SK-N-SH treated with all-trans-retinoic acid at 6 μM for 48 hours (cell line): ENCODE measurements around the gene MYO1B.

Experiments
- ATAC-seq: fragments of 200-7000 bp; cut with Tn5 transposase; 3 replicates; pipeline ENCODE4 v1.9.1; 2020; ENCODE audit warnings: mild to moderate bottlenecking, moderate library complexity
- ARNTL ChIP-seq: fragments of 450-650 bp; formaldehyde crosslinking; IDR thresholded peaks from 2 replicates; pipeline ENCODE4 v1.5.0; 2020; ENCODE audit warnings: low read depth, mild to moderate bottlenecking, moderate library complexity, borderline replicate concordance
- BACH2 ChIP-seq: fragments of 250-450 bp; sonication (Bioruptor Pico); IDR thresholded peaks from 2 replicates; pipeline ENCODE4 v1.9.0; 2021; ENCODE audit warnings: mild to moderate bottlenecking, borderline replicate concordance
- CSDC2 ChIP-seq: fragments of 250-450 bp; sonication (Bioruptor Pico); IDR thresholded peaks from 2 replicates; pipeline ENCODE4 v1.5.0; 2020; ENCODE audit warnings: mild to moderate bottlenecking, moderate library complexity
- GLIS3 ChIP-seq: fragments of 250-450 bp; sonication (Bioruptor Pico); IDR thresholded peaks from 2 replicates; pipeline ENCODE4 v1.5.0; 2020; ENCODE audit warnings: mild to moderate bottlenecking, moderate library complexity
- ISL1 ChIP-seq: fragments of 250-450 bp; sonication (Bioruptor Pico); IDR thresholded peaks from 2 replicates; pipeline ENCODE4 v2.1.2; 2022; ENCODE audit warnings: mild to moderate bottlenecking, moderate library complexity
- OSR1 ChIP-seq: fragments of 250-450 bp; sonication (Bioruptor Pico); IDR thresholded peaks from 2 replicates; pipeline ENCODE4 v1.8.0; 2022; ENCODE audit warnings: moderate library complexity, mild to moderate bottlenecking, inconsistent platforms
- POU6F1 ChIP-seq: fragments of 250-450 bp; sonication (Bioruptor Pico); IDR thresholded peaks from 2 replicates; pipeline ENCODE4 v1.8.0; 2021; ENCODE audit warnings: low read depth, mild to moderate bottlenecking, moderate library complexity, borderline replicate concordance
- PPARA ChIP-seq: fragments of 250-450 bp; sonication (Bioruptor Pico); IDR thresholded peaks from 2 replicates; pipeline ENCODE4 v1.5.0; 2020; ENCODE audit warnings: mild to moderate bottlenecking, borderline replicate concordance
- RARB ChIP-seq: fragments of 250-450 bp; sonication (Bioruptor Pico); IDR thresholded peaks from 2 replicates; pipeline ENCODE4 v1.8.0; 2021; ENCODE audit warnings: mild to moderate bottlenecking, moderate library complexity
- SNAI2 ChIP-seq: fragments of 250-450 bp; sonication (Bioruptor Pico); IDR thresholded peaks from 2 replicates; pipeline ENCODE4 v1.5.0; 2020; ENCODE audit warnings: mild to moderate bottlenecking, moderate library complexity
- TCF4 ChIP-seq: fragments of 250-450 bp; sonication (Bioruptor Pico); IDR thresholded peaks from 2 replicates; pipeline ENCODE4 v1.8.0; 2021; ENCODE audit warnings: mild to moderate bottlenecking, moderate library complexity, borderline replicate concordance
- TOX ChIP-seq: fragments of 250-450 bp; sonication (Bioruptor Pico); IDR thresholded peaks from 2 replicates; pipeline ENCODE4 v1.8.0; 2021; ENCODE audit warnings: mild to moderate bottlenecking, moderate library complexity, borderline replicate concordance
- ZC3H10 ChIP-seq: fragments of 250-450 bp; sonication (Bioruptor Pico); IDR thresholded peaks from 2 replicates; pipeline ENCODE4 v1.5.1; 2021; ENCODE audit warnings: mild to moderate bottlenecking, moderate library complexity
- ZFP3 ChIP-seq: fragments of 250-450 bp; sonication (Bioruptor Pico); IDR thresholded peaks from 2 replicates; pipeline ENCODE4 v1.5.0; 2020; ENCODE audit warnings: mild to moderate bottlenecking, moderate library complexity
- ZFP30 ChIP-seq: fragments of 450-650 bp; formaldehyde crosslinking; IDR thresholded peaks from 2 replicates; pipeline ENCODE4 v1.5.0; 2022; ENCODE audit warnings: mild to moderate bottlenecking, moderate library complexity
- ZNF565 ChIP-seq: fragments of 450-650 bp; formaldehyde crosslinking; conservative IDR thresholded peaks from 2 replicates; pipeline ENCODE4 v1.5.0; 2020; ENCODE audit warnings: low read depth, mild to moderate bottlenecking, moderate library complexity
- ZNF70 ChIP-seq: fragments of 450-650 bp; formaldehyde crosslinking; IDR thresholded peaks from 2 replicates; pipeline ENCODE4 v1.5.0; 2020; ENCODE audit warnings: mild to moderate bottlenecking, moderate library complexity
- ZNF8 ChIP-seq: fragments of 450-650 bp; formaldehyde crosslinking; IDR thresholded peaks from 2 replicates; pipeline ENCODE4 v1.5.0; 2020; ENCODE audit warnings: mild to moderate bottlenecking, moderate library complexity
- TF ChIP-seq, protein P1 (sequence below): fragments of 250-450 bp; sonication (Bioruptor Pico); IDR thresholded peaks from 2 replicates; pipeline ENCODE4 v1.5.1; 2021; ENCODE audit warnings: mild to moderate bottlenecking, moderate library complexity
- TF ChIP-seq, protein P2 (sequence below): fragments of 250-450 bp; sonication (Bioruptor Pico); IDR thresholded peaks from 2 replicates; pipeline ENCODE4 v1.5.1; 2020; ENCODE audit warnings: low read depth, mild to moderate bottlenecking, moderate library complexity

Gene MYO1B

GRCh38 chr2:191247381-191248057, 2.3 kb downstream of the MYO1B start (continued):
- TF ChIP-seq ZNF8 (peak; percentile 31; the same call in 1 of the 2 replicates), OSR1 (CRISPR knock-in tag) (no peak), ZNF70 (no peak), TOX (CRISPR knock-in tag) (no peak), BACH2 (CRISPR knock-in tag) (no peak), POU6F1 (CRISPR knock-in tag) (no peak), ZFP3 (no peak)
- TF ChIP-seq, protein P1, sequence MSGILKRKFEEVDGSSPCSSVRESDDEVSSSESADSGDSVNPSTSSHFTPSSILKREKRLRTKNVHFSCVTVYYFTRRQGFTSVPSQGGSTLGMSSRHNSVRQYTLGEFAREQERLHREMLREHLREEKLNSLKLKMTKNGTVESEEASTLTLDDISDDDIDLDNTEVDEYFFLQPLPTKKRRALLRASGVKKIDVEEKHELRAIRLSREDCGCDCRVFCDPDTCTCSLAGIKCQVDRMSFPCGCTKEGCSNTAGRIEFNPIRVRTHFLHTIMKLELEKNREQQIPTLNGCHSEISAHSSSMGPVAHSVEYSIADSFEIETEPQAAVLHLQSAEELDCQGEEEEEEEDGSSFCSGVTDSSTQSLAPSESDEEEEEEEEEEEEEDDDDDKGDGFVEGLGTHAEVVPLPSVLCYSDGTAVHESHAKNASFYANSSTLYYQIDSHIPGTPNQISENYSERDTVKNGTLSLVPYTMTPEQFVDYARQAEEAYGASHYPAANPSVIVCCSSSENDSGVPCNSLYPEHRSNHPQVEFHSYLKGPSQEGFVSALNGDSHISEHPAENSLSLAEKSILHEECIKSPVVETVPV: no peak

DNA sequence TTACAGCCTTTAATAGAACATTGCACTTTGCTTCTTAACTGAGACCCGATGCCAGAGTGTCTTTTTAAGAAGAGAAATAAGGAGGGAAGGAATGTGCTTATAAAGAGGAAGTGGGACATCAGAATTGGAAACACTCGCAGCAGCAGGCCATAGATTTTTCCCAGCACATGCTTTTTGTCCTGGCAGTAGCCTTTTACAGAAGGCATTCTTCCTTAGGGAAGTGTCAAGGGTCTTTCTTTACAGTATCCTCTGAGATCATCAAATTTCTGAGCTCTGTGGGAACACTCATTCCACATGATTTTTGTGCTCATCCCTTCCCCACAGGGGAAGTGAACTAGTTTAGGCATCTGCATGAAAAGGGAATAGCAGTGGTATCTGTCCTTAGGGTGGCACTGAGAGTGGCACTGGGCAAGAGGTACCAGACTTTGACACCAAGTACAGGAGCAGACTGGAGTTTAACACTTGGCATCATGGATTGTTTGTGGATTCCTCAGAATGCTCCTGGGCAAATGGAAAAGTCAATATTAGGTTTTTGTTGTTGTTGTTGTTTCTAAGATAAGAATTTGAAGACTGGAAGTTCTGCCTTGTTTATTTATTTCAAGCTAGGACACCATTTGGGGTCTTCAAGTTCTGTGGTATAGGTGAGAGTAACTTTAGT, 4.1 kb downstream of the MYO1B start:
- no peak for ATAC-seq

DNA sequence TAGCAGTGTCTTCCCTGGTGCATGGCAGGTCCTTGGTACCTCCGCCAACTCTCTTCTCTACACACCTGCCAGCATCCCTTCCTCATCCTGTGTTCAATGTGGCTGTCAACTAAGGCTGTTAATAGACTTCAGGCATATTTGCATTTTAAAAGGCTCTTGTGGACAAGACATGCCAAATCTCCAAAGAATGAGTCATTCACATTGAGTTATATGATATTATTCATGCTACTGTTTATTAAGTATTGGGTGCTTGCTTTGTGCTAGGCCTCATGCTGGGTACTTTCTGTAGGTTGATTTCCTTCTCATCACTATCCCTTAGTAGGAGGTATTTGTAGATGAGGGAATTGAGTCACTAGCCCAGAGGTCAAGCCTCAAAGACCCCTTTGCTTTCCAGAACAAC, 5.2 kb downstream of the MYO1B start:
- TF ChIP-seq PPARA (CRISPR knock-in tag) (no peak), ARNTL (CRISPR knock-in tag) (no peak), BACH2 (CRISPR knock-in tag) (no peak)
- TF ChIP-seq, all 23 proteins: peak for 0
- no peak for ATAC-seq

More for the DNA sequence above, 4.1 kb downstream of the MYO1B start:
- TF ChIP-seq, protein P1: no peak
- TF ChIP-seq ZC3H10 (no peak), BACH2 (CRISPR knock-in tag) (no peak), ZFP3 (no peak), ISL1 (CRISPR knock-in tag) (no peak)

DNA sequence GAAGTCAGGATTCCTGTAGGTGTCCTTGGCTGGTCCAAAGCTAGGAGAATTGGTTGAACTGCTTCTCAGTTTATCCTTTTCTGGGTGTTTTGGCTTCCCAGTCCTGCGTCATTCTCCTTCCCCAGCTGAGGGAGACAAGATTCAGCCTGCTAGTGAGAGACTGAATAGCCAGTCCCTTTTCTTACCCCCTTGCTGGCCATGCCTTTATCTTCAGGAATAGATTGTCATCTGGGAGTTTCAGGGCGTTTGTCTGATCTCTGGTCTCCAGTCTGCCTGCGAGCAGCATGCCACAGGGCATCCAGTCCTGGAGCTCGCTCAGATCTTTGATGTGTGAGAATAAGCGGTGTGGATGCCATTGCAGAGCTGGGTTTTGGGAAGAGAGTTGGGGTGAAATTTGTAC, 5.8 kb downstream of the MYO1B start:
- TF ChIP-seq, protein P1: no peak
- TF ChIP-seq BACH2 (CRISPR knock-in tag) (no peak), TCF4 (CRISPR knock-in tag) (no peak), GLIS3 (CRISPR knock-in tag) (no peak)
- no peak for ATAC-seq

DNA sequence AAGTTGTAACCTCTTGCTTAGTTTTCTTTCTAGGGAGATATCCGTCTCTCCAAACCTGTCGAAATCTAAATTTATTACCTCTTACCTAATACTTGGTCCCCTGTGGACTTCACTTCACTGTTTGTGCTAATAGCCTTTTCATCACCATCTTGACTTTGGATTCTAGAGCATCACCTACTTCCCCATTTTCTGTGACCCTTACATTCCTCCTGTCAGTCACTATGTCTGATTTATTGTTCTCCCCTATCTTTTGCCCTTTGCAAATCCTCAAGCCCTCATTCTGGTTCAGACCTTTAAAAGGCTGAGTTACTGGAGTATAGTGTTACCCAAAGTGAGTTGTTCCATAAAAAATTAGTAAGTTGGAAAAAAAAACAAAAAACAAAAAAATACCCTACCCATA, 7.5 kb downstream of the MYO1B start:
- no peak for ATAC-seq
- no peak for TF ChIP-seq POU6F1 (CRISPR knock-in tag)
- TF ChIP-seq RARB (CRISPR knock-in tag): no peak
- no peak for TF ChIP-seq CSDC2 (CRISPR knock-in tag)
- no peak for TF ChIP-seq BACH2 (CRISPR knock-in tag)
- TF ChIP-seq GLIS3 (CRISPR knock-in tag): no peak
- TF ChIP-seq ARNTL (CRISPR knock-in tag): no peak
- no peak for TF ChIP-seq OSR1 (CRISPR knock-in tag)
- no peak for TF ChIP-seq ZFP30 (CRISPR knock-in tag)
- no peak for TF ChIP-seq SNAI2 (CRISPR knock-in tag)
- TF ChIP-seq ZNF8: no peak
- TF ChIP-seq TOX (CRISPR knock-in tag): no peak
- no peak for TF ChIP-seq ZC3H10
- TF ChIP-seq, protein P2, sequence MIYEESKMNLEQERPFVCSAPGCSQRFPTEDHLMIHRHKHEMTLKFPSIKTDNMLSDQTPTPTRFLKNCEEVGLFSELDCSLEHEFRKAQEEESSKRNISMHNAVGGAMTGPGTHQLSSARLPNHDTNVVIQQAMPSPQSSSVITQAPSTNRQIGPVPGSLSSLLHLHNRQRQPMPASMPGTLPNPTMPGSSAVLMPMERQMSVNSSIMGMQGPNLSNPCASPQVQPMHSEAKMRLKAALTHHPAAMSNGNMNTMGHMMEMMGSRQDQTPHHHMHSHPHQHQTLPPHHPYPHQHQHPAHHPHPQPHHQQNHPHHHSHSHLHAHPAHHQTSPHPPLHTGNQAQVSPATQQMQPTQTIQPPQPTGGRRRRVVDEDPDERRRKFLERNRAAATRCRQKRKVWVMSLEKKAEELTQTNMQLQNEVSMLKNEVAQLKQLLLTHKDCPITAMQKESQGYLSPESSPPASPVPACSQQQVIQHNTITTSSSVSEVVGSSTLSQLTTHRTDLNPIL: no peak
- TF ChIP-seq TCF4 (CRISPR knock-in tag): no peak
- TF ChIP-seq ZNF565 (CRISPR knock-in tag): no peak
